GM21381 (cell line): ENCODE results near the gene GLTP.
"Not testable (repeated sequence)": the region's sequence is repeated elsewhere in the genome, so short reads cannot be mapped to it uniquely, and the experiment has no call there.

ENCODE experiments used
- ATAC-seq: cut with Tn5 transposase; IDR thresholded peaks from one replicate; pipeline ENCODE4 v1.9.1; 2021; ENCODE audit warnings: mild to moderate bottlenecking, moderate library complexity; ENCODE audit not compliant: unreplicated experiment

GLTP gene

GRCh38 chr12:109878749-109879148, 1.6 kb downstream of the GLTP start:
- ATAC-seq: no peak

- ATAC-seq: no peak
These were observed 2.1 kb downstream of the GLTP start for GRCh38 chr12:109878247-109878625.

- ATAC-seq: no peak
These were observed 2.7 kb downstream of the GLTP start for GRCh38 chr12:109877504-109878246.

GRCh38 chr12:109876406-109876805, 3.9 kb downstream of the GLTP start:
- ATAC-seq: no peak

- ATAC-seq: no peak
These were observed 4.7 kb downstream of the GLTP start for GRCh38 chr12:109875572-109876131.

GRCh38 chr12:109873653-109874052, 6.7 kb downstream of the GLTP start:
- ATAC-seq: no peak

GRCh38 chr12:109871668-109872314, 8.6 kb downstream of the GLTP start:
- no peak for ATAC-seq

- ATAC-seq: no peak
These were observed 9.7 kb downstream of the GLTP start for GRCh38 chr12:109870648-109871047.

- ATAC-seq: no peak
These were observed 11.9 kb downstream of the GLTP start for GRCh38 chr12:109868182-109869051.

- no peak for ATAC-seq
These were observed 15.4 kb downstream of the GLTP start for GRCh38 chr12:109864916-109865315.

- no peak for ATAC-seq
These were observed 16.3 kb downstream of the GLTP start for GRCh38 chr12:109863847-109864712.

GRCh38 chr12:109862491-109862890, 17.9 kb downstream of the GLTP start:
- ATAC-seq: not testable (repeated sequence)

- no peak for ATAC-seq
These were observed 18.5 kb downstream of the GLTP start for GRCh38 chr12:109861689-109862314.

- ATAC-seq: no peak
These were observed 19.4 kb downstream of the GLTP start for GRCh38 chr12:109860977-109861376.

- ATAC-seq: no peak
These were observed 21.6 kb downstream of the GLTP start for GRCh38 chr12:109858764-109859163.

- no peak for ATAC-seq
These were observed 22.6 kb downstream of the GLTP start for GRCh38 chr12:109857715-109858114.

- ATAC-seq: no peak
These were observed 25.0 kb downstream of the GLTP start for GRCh38 chr12:109855377-109855776.

GRCh38 chr12:109850518-109850917, 29.8 kb downstream of the GLTP start:
- ATAC-seq: not testable (repeated sequence)

- no peak for ATAC-seq
These were observed 33.1 kb downstream of the GLTP start for GRCh38 chr12:109847142-109847735.

GRCh38 chr12:109845824-109846205, 34.5 kb downstream of the GLTP start:
- ATAC-seq: no peak
